Activated naive CD4-positive, alpha-beta T cell treated with anti-CD3 and anti-CD28 coated beads for 36 hours (primary cell): ENCODE results near the gene VASH1. TPM values are rescaled to one million over a fixed set of nuclear protein-coding genes. Genes with fewer than 3 reads are reported as not detected.
"Not testable (repeated sequence)": the region's sequence is repeated elsewhere in the genome, so short reads cannot be mapped to it uniquely, and the experiment has no call there.

Source experiments
- CTCF ChIA-PET: fragments of 350-600 bp; sonication (Branson Sonifier 250); formaldehyde crosslinking; loops from one replicate; lab custom pipeline; 2021; ENCODE audit warnings: antibody characterized with exemption; lab: Charles Lee
- DNase-seq: peaks from one replicate; pipeline ENCODE4 v3.0.0-alpha.2; 2020
- H3K27ac Mint-ChIP-seq: one replicate; pipeline ENCODE4 v1.8.0; 2021; ENCODE audit warnings: mild to moderate bottlenecking, mixed read lengths
- H3K27me3 Mint-ChIP-seq: one replicate; pipeline ENCODE4 v1.8.0; 2021; ENCODE audit warnings: low read depth, mixed read lengths
- H3K36me3 Mint-ChIP-seq: one replicate; pipeline ENCODE4 v1.8.0; 2021; ENCODE audit warnings: low read depth, mixed read lengths
- H3K4me1 Mint-ChIP-seq: one replicate; pipeline ENCODE4 v1.8.0; 2021; ENCODE audit warnings: low read depth, mixed read lengths
- H3K4me3 Mint-ChIP-seq: one replicate; pipeline ENCODE4 v1.8.0; 2021; ENCODE audit warnings: mild to moderate bottlenecking, moderate library complexity, mixed read lengths
- H3K9me3 Mint-ChIP-seq: one replicate; pipeline ENCODE4 v1.8.0; 2021; ENCODE audit warnings: mixed read lengths
- intact Hi-C: fragments of 100-400 bp; cut with micrococcal nuclease; formaldehyde crosslinking; loops from one replicate; pipeline ENCODE4 v1.15.1; 2023
- total RNA-seq, 2 experiments: library from RNA; stranded (reverse); gene quantifications; one replicate each; pipeline ENCODE4 v1.2.3, GENCODE V29; 2021

VASH1 gene
- total RNA-seq, 2 experiments from 2014 or later = 0.86 to 1.2 TPM

- CTCF ChIA-PET = interaction anchor here (0.7 to 1.3 kb wide), 2 partner anchors 15 to 64 kb away, joined by 3 read pairs; no protein-coding TSS in a partner anchor
- Mint-ChIP-seq H3K4me1 (no peaks in the 10 kb centered on the region), H3K27ac (no peak overlapping the region), H3K36me3 (no peaks in the 10 kb centered on the region), H3K9me3 (no peaks in the 10 kb centered on the region), H3K27me3 (peaks cover 11% of the 10 kb centered on the region), H3K4me3 (no peak overlapping the region)
- no peak for DNase-seq
- intact Hi-C loops = no loop called here
These were observed 36.4 kb upstream of the VASH1 start for GRCh38 chr14:76724651-76725550.

GRCh38 chr14:76726551-76726970 is 34.7 kb upstream of the VASH1 start:
- Mint-ChIP-seq H3K36me3 (no peaks in the 10 kb centered on the region), H3K27ac (no peak overlapping the region), H3K4me1 (no peaks in the 10 kb centered on the region), H3K27me3 (peaks cover 11% of the 10 kb centered on the region), H3K9me3 (no peaks in the 10 kb centered on the region), H3K4me3 (no peak overlapping the region)
- intact Hi-C loops = no loop called here
- no peak for DNase-seq
- CTCF ChIA-PET = no interaction called here

- Mint-ChIP-seq H3K27me3 (peaks cover 11% of the 10 kb centered on the region), H3K36me3 (no peaks in the 10 kb centered on the region), H3K27ac (no peak overlapping the region), H3K9me3 (no peaks in the 10 kb centered on the region), H3K4me3 (no peak overlapping the region), H3K4me1 (no peaks in the 10 kb centered on the region)
- intact Hi-C loops = no loop called here
- DNase-seq = no peak
- CTCF ChIA-PET = no interaction called here
These were observed 33.9 kb upstream of the VASH1 start for GRCh38 chr14:76727384-76727783.

- intact Hi-C loops = no loop called here
- no peak overlapping the region for H3K4me3 Mint-ChIP-seq
- H3K27me3 Mint-ChIP-seq = peaks cover 11% of the 10 kb centered on the region
- H3K9me3 Mint-ChIP-seq = no peaks in the 10 kb centered on the region
- DNase-seq = no peak
- no peaks in the 10 kb centered on the region for H3K4me1 Mint-ChIP-seq
- CTCF ChIA-PET = interaction anchor here (0.6 kb wide), 1 partner anchor 425 kb away, joined by 3 read pairs; no protein-coding TSS in a partner anchor
- H3K27ac Mint-ChIP-seq = no peak overlapping the region
- H3K36me3 Mint-ChIP-seq = no peaks in the 10 kb centered on the region
These were observed 33.4 kb upstream of the VASH1 start for GRCh38 chr14:76727901-76728300.

GRCh38 chr14:76729258-76729657 is 32.0 kb upstream of the VASH1 start:
- H3K27ac Mint-ChIP-seq = no peak overlapping the region
- peaks cover 11% of the 10 kb centered on the region for H3K27me3 Mint-ChIP-seq
- H3K4me3 Mint-ChIP-seq = no peak overlapping the region
- CTCF ChIA-PET = interaction anchor here (0.6 to 1.6 kb wide), 2 partner anchors 17 to 19 kb away, joined by 3 read pairs; no protein-coding TSS in a partner anchor
- H3K4me1 Mint-ChIP-seq = no peaks in the 10 kb centered on the region
- intact Hi-C loops = no loop called here
- no peaks in the 10 kb centered on the region for H3K9me3 Mint-ChIP-seq
- H3K36me3 Mint-ChIP-seq = no peaks in the 10 kb centered on the region
- DNase-seq = no peak

- DNase-seq = no peak
- intact Hi-C loops = no loop called here
- no peaks in the 10 kb centered on the region for H3K4me1 Mint-ChIP-seq
- H3K4me3 Mint-ChIP-seq = no peak overlapping the region
- CTCF ChIA-PET = interaction anchor here (1.6 kb wide), 1 partner anchor 20 kb away, joined by 3 read pairs; no protein-coding TSS in a partner anchor
- no peaks in the 10 kb centered on the region for H3K9me3 Mint-ChIP-seq
- H3K36me3 Mint-ChIP-seq = no peaks in the 10 kb centered on the region
- H3K27me3 Mint-ChIP-seq = peaks cover 8% of the 10 kb centered on the region
- H3K27ac Mint-ChIP-seq = no peak overlapping the region
These were observed 31.2 kb upstream of the VASH1 start for GRCh38 chr14:76729953-76730505.

- DNase-seq, H3K9me3 Mint-ChIP-seq, intact Hi-C loops, H3K4me3 Mint-ChIP-seq, H3K27ac Mint-ChIP-seq, H3K4me1 Mint-ChIP-seq, CTCF ChIA-PET, H3K27me3 Mint-ChIP-seq, H3K36me3 Mint-ChIP-seq: not testable (repeated sequence)
These were observed 26.8 kb upstream of the VASH1 start for GRCh38 chr14:76734501-76734900.

- Mint-ChIP-seq H3K36me3 (no peaks in the 10 kb centered on the region), H3K9me3 (peaks cover 11% of the 10 kb centered on the region), H3K4me1 (no peaks in the 10 kb centered on the region), H3K4me3 (no peak overlapping the region), H3K27me3 (peaks cover 2% of the 10 kb centered on the region), H3K27ac (no peak overlapping the region)
- no peak for DNase-seq
- CTCF ChIA-PET = no interaction called here
- intact Hi-C loops = no loop called here
These were observed 24.8 kb upstream of the VASH1 start for GRCh38 chr14:76736514-76736913.

- H3K27me3 Mint-ChIP-seq = peaks cover 11% of the 10 kb centered on the region
- H3K4me1 Mint-ChIP-seq = no peaks in the 10 kb centered on the region
- H3K9me3 Mint-ChIP-seq = peaks cover 13% of the 10 kb centered on the region
- intact Hi-C loops = no loop called here
- CTCF ChIA-PET = no interaction called here
- DNase-seq = no peak
- H3K36me3 Mint-ChIP-seq = no peaks in the 10 kb centered on the region
- H3K27ac Mint-ChIP-seq = no peak overlapping the region
- H3K4me3 Mint-ChIP-seq = no peak overlapping the region
These were observed 20.2 kb upstream of the VASH1 start for GRCh38 chr14:76741074-76741473.

- intact Hi-C loops = no loop called here
- peaks cover 13% of the 10 kb centered on the region for H3K9me3 Mint-ChIP-seq
- CTCF ChIA-PET = no interaction called here
- no peak overlapping the region for H3K4me3 Mint-ChIP-seq
- DNase-seq = no peak
- no peak overlapping the region for H3K27ac Mint-ChIP-seq
- no peaks in the 10 kb centered on the region for H3K36me3 Mint-ChIP-seq
- no peaks in the 10 kb centered on the region for H3K4me1 Mint-ChIP-seq
- H3K27me3 Mint-ChIP-seq = peaks cover 11% of the 10 kb centered on the region
These were observed 19.1 kb upstream of the VASH1 start for GRCh38 chr14:76742185-76742584.

- Mint-ChIP-seq H3K27me3 (peaks cover 11% of the 10 kb centered on the region), H3K27ac (no peak overlapping the region), H3K4me3 (no peak overlapping the region), H3K36me3 (no peaks in the 10 kb centered on the region), H3K9me3 (peaks cover 13% of the 10 kb centered on the region), H3K4me1 (no peaks in the 10 kb centered on the region)
- intact Hi-C loops = no loop called here
- CTCF ChIA-PET = no interaction called here
- DNase-seq = no peak
These were observed 18.3 kb upstream of the VASH1 start for GRCh38 chr14:76742966-76743365.

GRCh38 chr14:76752744-76753143 is 8.5 kb upstream of the VASH1 start:
- intact Hi-C loops = no loop called here
- Mint-ChIP-seq H3K27ac (no peak overlapping the region), H3K4me1 (no peaks in the 10 kb centered on the region), H3K27me3 (no peaks in the 10 kb centered on the region), H3K36me3 (no peaks in the 10 kb centered on the region), H3K9me3 (no peaks in the 10 kb centered on the region), H3K4me3 (no peak overlapping the region)
- CTCF ChIA-PET = no interaction called here
- DNase-seq = no peak
